Smooth muscle cell of the brain vasculature (primary cell): ENCODE data around the gene PSME3IP1.
"Not testable (repeated sequence)": the region's sequence is repeated elsewhere in the genome, so short reads cannot be mapped to it uniquely, and the experiment has no call there.

Source experiments
- DNase-seq: peaks from one replicate; pipeline ENCODE4 v3.0.0-alpha.2; 2012; ENCODE audit warnings: low read depth, low spot score

PSME3IP1 gene

GRCh38 chr16:57185945-57186871, at the start of gene PSME3IP1, which contains the start of gene RSPRY1:
Gene PSME3IP1 (minus strand): TSS chr16:57186039. CDS start chr16:57173854, 12,185 bp downstream.
Gene RSPRY1 (plus strand): TSS chr16:57186329. CDS start chr16:57204659, 18,330 bp downstream.
- peak; percentile 99 for DNase-seq

GRCh38 chr16:57235128-57236021, 49.5 kb upstream of the PSME3IP1 start:
- DNase-seq: peak; percentile 71

GRCh38 chr16:57234707-57235092, 48.9 kb upstream of the PSME3IP1 start:
- no peak for DNase-seq

- DNase-seq: no peak
Observed at GRCh38 chr16:57233944-57234706, 48.3 kb upstream of the PSME3IP1 start.

DNA sequence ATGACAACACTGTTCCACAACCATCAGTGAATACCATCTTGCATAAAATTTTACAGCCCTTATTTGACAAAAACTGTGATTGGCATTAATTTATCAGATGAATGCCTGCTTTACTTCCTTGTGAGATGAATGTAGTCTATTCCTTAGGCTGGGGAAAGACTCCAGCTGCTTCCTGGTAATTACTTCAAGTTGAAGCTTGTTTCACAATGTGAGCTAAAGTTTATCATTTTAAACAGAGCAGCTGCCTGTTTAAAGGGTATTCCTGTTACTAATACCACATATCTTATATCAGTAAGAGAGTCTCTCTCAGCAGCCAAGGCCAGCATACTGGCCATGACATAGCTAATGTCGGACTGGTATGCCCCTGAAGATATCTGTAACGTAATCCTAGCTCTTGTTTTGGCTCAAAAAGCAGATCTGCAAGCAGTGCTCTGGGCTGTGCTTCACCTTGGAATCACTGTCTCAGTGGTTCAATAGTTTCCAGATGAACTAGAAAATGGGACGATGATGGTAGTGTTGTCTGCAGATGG, 46.0 kb upstream of the PSME3IP1 start:
- DNase-seq: no peak

DNA sequence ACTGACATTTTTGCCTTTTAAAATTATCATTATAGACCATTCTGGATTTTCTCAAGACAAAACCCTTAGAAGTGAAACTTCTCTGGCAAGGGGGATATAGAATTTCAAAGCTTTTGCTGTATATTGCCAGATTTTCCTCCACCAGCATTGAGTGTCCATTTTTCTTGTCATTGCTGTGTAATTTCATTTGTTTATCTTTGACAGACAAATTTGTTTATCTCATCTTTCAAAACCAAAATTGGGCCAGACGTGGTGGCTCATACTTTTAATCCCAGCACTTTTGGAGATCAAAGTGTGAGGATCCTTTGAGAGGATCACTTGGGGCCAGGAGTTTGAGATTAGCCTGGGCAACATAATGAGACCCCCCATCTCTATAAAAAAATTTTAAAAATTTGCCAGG, 43.2 kb upstream of the PSME3IP1 start:
- no peak for DNase-seq

GRCh38 chr16:57226701-57227621, 41.1 kb upstream of the PSME3IP1 start:
- no peak for DNase-seq

GRCh38 chr16:57225978-57226377, 40.1 kb upstream of the PSME3IP1 start:
- no peak for DNase-seq

- no peak for DNase-seq
Observed at GRCh38 chr16:57224651-57225335, 39.0 kb upstream of the PSME3IP1 start.

GRCh38 chr16:57223057-57223456, 37.2 kb upstream of the PSME3IP1 start:
- DNase-seq: no peak

DNA sequence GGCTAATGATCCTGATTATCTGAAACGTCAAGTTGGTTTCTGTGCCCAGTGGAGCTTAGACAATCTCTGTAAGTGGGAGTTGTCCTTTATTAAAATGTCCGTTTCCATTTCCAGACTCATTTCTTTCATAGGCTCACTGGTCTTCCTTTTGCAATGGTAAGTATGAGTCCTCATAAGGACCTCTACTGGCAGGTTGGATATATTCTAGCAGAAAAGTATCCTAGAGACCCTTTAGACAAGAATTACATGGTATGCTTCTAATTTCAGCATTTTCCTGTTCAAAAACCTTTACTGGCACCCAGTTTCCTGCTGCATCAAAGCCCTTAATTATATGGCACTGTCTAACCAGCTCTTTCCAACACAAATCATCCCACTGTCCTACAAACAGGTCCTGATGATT, 31.1 kb upstream of the PSME3IP1 start:
- no peak for DNase-seq

GRCh38 chr16:57213462-57213861, 27.6 kb upstream of the PSME3IP1 start:
- no peak for DNase-seq

DNA sequence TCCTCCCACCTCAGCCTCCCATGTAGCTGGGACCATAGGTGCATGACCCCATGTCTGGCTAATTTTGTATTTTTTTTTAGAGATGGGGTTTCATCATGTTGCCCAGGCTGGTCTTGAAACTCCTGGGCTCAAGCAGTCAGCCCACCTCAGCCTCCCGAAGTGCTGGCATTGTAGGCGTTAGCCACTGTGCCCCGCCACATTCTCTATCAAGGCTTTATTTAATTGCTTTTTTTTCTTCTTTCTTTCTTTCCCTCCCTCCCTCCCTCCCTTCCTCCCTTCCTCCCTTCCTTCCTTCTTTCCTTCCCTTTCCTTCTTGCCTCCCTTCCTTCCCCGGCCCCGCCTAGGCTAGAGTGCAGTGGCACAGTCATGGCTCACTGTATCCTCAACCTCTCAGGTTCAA, 23.9 kb upstream of the PSME3IP1 start:
- DNase-seq: no peak

DNA sequence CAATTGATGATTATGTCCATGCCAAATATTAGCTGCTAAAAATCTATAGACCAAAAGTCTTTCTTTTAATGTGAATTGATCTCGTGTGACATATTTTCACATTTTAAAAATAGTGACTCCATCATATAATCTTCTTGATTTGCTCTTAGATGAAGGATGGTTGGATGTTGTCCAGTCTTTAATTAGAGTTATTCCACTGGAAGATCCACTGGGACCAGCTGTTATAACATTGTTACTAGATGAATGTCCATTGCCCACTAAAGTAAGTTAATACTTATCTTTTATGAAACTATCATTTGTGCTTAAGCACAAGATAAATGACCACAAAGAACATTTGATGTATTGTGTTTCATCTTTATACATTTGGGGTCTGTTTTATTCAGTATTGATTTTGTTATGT, 23.1 kb upstream of the PSME3IP1 start:
- no peak for DNase-seq

GRCh38 chr16:57204675-57205074, 18.8 kb upstream of the PSME3IP1 start:
- no peak for DNase-seq

DNA sequence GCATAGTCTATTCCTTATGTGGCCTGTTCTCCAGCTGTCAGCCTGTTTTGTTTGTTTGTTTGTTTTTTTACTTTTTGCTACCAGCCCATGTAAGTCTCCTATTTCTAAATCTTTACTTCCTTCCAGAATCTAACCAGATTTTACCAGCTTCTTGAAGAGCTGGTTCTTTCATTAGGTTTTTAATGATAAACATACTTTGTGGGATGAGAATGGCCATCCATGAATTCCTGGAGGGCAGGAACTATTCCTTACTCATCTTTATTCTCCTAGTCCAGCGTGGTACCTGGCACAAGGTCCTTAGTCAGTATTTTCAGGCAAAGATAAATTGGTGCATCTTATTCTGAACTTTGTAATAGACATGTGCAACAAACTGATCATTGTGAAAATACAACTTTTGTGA, 17.6 kb upstream of the PSME3IP1 start:
- no peak for DNase-seq

DNA sequence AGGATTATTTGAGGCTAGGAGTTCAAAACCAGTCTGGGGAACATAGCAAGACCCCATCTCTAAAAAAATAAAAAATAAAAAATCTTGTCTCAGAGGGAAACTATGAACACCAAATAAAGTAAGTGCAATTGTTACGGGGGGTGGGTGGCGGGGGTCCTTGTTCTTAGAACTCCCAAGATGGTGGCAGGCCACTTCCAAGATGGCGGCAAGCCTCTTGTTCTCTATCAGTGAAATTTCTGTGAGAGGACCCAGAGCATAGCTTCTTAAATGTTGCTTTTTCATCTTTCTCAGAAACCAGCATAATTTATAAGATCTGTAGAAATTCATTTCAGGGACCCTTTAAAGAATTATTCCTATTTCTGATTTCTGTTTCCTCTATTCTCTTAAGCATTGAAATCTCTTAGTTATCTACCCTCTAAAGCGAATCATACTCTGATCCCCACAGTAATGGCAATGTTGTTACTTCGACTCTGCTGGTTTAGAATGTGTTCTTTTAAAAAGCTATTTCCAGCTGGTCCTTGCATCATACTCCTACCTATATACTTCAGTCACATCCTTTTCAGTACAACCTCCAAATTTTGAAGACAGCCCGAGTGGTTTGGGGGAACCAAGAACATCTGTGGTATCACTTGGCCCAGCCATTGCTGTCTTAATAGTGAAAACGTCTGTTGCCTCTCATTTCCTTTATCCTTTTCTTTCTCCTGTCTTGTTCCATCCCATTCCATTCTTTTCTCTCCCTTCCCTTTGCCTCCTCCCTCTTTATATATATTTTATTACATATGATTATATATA, 16.5 kb upstream of the PSME3IP1 start:
- no peak for DNase-seq

DNA sequence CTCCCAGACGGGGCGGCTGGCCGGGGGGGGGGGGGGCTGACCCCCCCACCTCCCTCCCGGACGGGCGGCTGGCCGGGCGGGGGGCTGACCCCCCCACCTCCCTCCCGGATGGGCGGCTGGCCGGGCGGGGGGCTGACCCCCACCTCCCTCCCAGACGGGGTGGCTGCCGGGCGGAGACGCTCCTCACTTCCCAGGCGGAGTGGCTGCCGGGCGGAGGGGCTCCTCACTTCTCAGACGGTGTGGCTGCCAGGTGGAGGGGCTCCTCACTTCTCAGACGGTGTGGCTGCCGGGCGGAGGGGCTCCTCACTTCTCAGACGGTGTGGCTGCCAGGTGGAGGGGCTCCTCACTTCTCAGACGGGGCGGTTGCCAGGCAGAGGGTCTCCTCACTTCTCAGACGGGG, 15.1 kb upstream of the PSME3IP1 start:
- not testable (repeated sequence) for DNase-seq

GRCh38 chr16:57200321-57200720, 14.5 kb upstream of the PSME3IP1 start:
- not testable (repeated sequence) for DNase-seq
